ENCODE results near the gene LIN52.

- TF ChIP-seq POLR2A (IDR thresholded peaks at IDR 0.05) (no peak), CTCF (IDR thresholded peaks at IDR 0.05) (no peak), POLR2AphosphoS5 (IDR thresholded peaks at IDR 0.05) (no peak)
These were observed 154.5 kb downstream of the LIN52 start, which contains the start of gene VSX2 for GRCh38 chr14:74238974-74239847.
